GOT3 (cell line): ENCODE measurements around the gene KRTDAP.

Source experiments
- DNase-seq: peaks from one replicate; lab custom pipeline; 2025; ENCODE audit warnings: mixed read lengths; lab: John Stamatoyannopoulos, UW

The KRTDAP gene

GRCh38 chr19:35490364-35490763 lies at the start of gene KRTDAP:
TSS of gene KRTDAP (minus strand) at chr19:35490464. CDS start at chr19:35490442, 22 bp downstream.
- DNase-seq, result no peak

DNA sequence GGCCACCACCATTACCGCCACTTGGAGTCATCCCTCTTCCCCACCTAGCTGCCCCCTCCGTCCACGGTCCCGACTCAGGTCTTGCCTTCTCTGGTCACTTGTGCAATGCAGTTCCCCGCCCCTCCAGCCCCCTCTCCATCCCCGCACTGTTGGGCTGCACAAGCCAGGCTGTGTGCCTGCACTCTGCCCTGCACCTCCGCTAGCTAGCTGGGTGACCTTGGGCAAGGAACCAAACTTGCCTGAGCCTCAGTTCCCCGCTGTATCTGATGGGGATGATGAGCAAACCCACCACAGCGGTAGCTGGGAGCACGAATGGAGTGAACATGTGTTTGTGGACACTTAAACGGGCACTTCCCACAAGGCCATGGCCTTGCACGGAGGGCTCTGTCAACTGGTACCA lies 49.6 kb upstream of the KRTDAP start:
- no peak for DNase-seq

- DNase-seq, result no peak
Measured at GRCh38 chr19:35539314-35539713, 49.0 kb upstream of the KRTDAP start.

DNA sequence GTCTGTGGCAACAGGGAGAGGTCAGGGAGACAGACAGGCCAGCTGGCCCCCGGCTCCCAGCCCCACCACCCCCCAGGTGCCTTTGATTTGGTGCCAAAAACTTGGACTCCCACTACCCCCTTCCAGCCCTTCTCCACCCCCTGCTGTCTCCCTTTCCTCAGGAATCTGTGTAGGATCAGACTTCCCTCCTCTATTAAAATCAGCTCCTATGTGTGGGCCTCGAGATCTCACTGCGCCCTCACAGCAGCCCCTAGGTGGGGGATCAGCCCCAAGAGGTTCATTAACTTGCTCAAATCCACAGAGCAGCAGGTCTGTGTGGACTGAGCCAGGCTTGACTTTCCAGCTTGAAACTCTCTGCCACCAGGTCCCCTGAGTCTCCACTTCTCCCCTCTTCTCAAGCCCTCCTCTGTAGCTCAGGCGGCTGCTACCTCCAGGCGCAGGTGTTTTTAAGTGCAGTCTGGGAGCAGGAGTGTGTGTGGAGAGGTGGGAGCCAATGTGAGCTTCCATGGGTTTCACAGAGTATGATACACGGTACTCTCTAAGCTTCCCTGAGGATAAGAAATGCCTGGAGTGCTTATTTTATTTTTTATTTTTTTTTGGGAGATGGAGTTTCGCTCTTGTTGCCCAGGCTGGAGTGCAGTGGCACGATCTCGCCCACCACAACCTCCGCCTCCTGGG lies 44.7 kb upstream of the KRTDAP start:
- DNase-seq, result no peak

GRCh38 chr19:35533822-35534392 lies 43.6 kb upstream of the KRTDAP start:
- no peak for DNase-seq

- no peak for DNase-seq
Measured at GRCh38 chr19:35533201-35533821, 43.0 kb upstream of the KRTDAP start, which contains the start of gene GAPDHS. TSS of gene GAPDHS (plus strand) at chr19:35533456. CDS start at chr19:35533528, 72 bp downstream.

DNA sequence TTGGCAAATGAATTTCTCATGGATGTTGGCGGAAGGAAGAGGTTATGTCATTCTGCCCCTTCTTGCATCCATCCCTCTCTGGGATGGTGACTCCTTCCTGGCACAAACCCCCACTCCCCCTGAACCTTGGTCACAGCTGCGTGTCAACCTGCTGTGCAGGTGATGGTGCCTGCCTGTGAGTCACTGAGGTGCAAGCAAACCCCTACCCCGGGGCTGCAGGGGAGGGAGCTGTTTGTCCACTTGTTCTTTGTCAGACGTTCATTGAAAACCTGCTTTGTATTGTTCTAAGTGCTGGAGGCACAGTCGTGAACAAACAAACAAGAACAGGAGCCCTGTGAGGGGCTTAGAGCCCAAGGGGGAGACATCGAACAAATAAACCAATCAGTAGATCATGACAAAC lies 41.0 kb upstream of the KRTDAP start:
- no peak for DNase-seq

- no peak for DNase-seq
Measured at GRCh38 chr19:35529241-35530218, 39.3 kb upstream of the KRTDAP start.

DNA sequence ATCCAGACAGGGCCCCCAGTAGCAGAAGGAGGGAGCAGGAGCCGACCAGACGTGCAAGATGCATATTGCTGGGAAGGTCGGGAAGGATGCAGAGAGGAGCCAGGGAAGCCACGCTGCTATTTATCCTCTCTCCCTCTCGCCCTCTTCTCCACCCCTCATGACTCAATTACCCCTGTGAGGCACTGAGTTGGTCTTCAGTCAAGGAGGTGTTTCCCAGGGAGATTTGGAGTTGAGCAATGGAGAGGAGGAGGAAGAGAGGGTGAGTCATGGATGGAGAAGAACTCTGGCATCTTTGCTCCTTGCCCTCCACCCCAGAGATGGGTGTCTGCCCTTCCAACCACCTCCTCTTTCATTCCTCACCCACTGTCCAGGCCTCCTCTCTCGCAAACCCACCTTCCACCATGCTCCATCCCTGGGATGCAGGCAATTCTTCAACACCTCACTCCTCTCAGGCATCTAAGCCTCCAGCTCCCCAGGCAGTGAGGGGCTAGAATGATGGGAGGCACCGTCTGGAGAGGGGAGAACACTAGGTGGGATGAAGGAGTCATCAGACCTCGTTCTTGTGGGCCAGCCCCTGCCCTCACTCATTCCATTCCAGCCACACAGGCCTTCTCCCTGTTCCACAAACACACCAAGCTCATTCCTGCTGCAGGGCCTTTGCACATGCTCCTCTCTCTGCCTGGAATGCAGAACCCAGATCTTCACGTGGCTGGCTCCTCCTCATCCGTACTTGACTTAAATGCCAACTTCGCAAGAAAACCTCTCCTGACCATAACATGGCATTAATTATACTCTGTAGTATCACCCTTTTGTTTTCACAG lies 38.2 kb upstream of the KRTDAP start, which contains the start of gene SBSN:
SBSN (minus strand) TSS at position 94 of the 821 bp plus-strand sequence; CDS start at position 64, 30 bp downstream.
- no peak for DNase-seq

- no peak for DNase-seq
Measured at GRCh38 chr19:35525873-35526272, 35.6 kb upstream of the KRTDAP start.

GRCh38 chr19:35524181-35524837 lies 34.0 kb upstream of the KRTDAP start:
- DNase-seq, result no peak

- DNase-seq, result no peak
Measured at GRCh38 chr19:35522745-35523327, 32.6 kb upstream of the KRTDAP start.

DNA sequence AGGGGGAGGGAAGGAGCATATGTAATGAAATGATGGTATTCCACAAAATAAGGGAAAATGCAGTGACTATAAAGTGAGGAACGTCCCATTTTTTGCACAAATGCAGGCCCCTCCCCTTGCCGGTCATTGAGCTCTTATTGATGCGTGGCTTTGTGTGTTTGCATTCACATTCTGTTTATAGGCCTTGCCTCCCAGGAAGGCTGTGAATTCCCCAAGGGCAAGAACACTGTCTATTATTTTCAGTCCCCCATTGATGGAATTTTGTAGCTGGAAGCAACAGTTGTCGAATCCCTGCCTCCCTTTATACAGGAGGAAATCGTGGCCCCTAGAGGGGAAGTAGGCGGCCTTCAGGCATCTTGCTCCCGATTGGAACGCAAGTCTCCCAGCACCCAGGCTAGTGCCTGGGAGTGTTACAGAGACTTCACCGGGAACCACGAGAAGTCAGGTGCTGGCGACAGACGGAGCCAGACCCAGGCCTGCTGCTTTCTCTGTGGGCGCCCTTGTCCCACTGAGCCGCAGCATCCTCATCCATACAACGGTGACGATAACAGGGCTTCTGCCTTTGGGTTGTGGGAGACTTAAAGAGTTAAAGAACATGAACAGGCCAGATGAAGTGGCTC lies 31.0 kb upstream of the KRTDAP start:
- no peak for DNase-seq

DNA sequence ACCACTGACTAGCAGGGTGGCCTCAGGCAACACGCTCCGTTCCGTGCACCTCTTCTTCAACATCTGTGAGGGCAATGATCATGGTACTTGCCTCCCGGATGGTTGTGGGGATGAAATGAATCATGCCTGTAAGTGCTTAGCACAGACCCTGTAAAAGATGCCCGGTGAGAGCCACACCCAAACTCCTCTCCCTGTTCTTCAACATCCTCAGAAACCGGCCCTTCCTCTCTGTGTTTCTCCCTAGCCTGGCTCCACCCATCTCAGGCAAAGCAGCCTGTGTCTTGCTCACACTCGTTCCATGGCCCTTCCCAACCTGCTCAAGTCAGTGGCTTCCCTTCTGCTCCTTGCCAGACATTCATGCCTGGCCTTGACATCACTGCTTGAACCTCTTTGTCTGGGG lies 29.0 kb upstream of the KRTDAP start:
- DNase-seq, result no peak

DNA sequence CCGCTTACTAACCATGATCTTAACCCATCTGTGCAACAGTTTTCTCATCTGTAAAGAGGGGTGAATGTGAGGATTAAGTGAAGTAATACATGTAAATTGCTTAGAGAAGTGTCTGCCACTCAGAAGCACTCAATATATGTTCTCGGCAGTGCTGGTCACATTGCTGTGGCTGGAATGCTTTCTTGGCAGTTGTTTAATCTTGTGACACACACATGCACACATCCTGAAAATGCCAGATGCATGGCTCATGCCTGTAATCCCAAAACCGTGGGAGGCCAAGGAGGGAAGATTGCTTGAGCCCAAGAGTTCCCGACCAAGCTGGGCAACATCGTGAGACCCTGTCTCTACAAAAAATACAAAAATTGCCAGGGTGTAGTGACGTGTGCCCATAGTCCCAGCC lies 28.0 kb upstream of the KRTDAP start:
- no peak for DNase-seq

- DNase-seq, result no peak
Measured at GRCh38 chr19:35517342-35517741, 27.1 kb upstream of the KRTDAP start.

- no peak for DNase-seq
Measured at GRCh38 chr19:35516310-35516709, 26.0 kb upstream of the KRTDAP start.

DNA sequence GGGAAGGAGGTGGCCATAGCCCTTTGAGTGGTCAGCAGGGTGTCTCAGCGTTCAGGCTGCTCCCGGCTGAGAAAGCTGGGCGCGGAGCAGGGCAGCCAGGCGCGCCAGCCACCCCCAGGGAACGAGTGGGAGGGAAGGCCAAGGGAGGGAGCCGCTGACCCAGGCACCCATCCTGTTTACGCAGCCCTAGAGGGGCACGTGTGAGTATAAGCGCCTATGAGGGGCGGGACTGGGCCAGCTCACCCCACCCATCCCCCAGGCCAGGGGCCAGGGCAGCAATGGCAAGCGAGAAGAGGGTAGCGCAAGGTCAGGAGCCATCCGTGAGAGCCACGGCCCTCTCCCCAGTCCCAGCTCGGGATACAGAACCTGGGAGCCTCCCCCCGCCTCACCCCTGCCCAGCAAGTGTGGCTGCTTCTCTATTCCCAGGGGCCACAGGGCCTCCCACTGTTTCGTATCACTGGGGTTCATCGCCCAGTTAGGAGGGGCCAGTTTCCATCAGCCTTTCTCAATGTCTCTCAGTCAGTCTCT lies 24.1 kb upstream of the KRTDAP start:
- DNase-seq, result no peak

GRCh38 chr19:35513628-35514281 lies 23.5 kb upstream of the KRTDAP start, which contains the start of gene DMKN:
TSS of gene DMKN (minus strand) at chr19:35513649. CDS start at chr19:35513475, 174 bp downstream.
- DNase-seq, result no peak
